ENCODE measurements around the gene SLC22A1.
"Not testable (repeated sequence)": the region's sequence is repeated elsewhere in the genome, so short reads cannot be mapped to it uniquely, and the experiment has no call there.

Gene SLC22A1

DNA sequence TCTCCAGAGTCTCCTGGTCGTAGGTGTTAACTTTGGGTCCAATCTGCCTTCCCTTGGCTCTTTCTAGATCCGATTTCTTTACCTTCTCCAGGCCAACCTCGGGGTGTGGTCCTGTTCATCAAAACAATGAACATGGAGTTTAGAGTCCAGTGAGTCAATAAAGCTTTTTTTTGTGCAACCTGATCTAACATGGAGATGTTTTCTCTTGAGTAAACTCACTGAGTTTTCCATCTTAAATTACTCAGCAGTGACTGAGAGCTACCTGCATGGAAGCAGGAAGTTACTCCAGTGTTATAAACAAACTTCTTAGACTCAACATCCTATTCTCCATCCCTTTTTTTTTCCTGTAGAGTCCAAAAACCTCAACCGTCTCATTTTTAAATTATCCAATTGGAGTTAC is 14.9 kb upstream of the SLC22A1 start:
- no peak overlapping the region for H3K27ac Mint-ChIP-seq
- no peak overlapping the region for H3K4me3 Mint-ChIP-seq
- peaks cover 9% of the 10 kb centered on the region for H3K36me3 Mint-ChIP-seq

DNA sequence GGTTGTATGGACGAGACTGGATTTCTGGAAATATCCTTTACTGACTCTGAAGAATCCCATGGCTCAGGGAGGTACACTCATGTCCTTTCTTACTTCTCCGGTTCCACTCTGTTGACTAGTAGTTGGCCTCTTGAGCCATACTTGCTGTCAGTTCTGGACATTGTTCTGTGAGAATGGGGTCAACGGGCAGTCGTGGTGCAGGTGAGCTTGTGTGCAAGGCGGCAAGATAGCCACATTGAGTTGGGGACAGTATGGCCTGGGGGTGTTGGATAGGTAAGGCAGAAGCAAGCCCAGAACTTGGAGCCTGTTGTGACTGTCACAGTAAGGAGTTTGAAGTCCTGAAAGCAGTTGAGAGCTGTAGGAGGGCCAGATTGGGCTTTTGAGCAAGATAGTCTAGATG is 13.5 kb upstream of the SLC22A1 start:
- Mint-ChIP-seq H3K4me3 (no peak overlapping the region), H3K27ac (no peak overlapping the region), H3K9me3 (no peaks in the 10 kb centered on the region), H3K36me3 (peaks cover 9% of the 10 kb centered on the region), H3K4me1 (peaks cover 11% of the 10 kb centered on the region), H3K27me3 (no peaks in the 10 kb centered on the region)

More for the DNA sequence above, 14.9 kb upstream of the SLC22A1 start:
- H3K27me3 Mint-ChIP-seq = no peaks in the 10 kb centered on the region
- peaks cover 11% of the 10 kb centered on the region for H3K4me1 Mint-ChIP-seq
- no peaks in the 10 kb centered on the region for H3K9me3 Mint-ChIP-seq

DNA sequence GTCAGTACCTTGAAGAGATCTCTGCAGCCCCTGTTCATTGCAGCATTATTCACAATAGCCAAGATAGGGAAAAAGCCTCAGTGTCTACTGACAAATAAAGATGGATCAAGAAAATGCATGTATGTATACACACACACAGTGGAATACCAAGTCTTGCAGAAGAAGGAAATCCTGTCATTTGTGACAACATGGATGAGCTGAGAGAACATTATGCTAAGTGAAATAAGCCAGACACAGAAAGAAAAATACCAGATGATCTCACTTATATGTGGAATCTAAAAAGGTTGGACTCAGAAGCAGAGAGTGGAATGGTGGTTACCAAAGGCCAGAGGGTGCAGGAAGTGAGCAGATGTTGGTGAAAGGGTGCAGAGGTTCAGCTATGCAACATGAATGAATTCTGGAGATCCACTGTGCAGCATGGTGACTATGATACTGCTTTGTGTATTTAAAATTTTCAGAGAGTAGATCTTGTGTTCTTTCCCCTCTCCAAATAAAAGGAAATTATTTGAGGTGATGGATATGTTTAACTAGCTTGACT is 11.0 kb upstream of the SLC22A1 start:
- no peaks in the 10 kb centered on the region for H3K9me3 Mint-ChIP-seq
- no peak overlapping the region for H3K4me3 Mint-ChIP-seq
- H3K27me3 Mint-ChIP-seq = no peaks in the 10 kb centered on the region
- no peak overlapping the region for H3K27ac Mint-ChIP-seq
- H3K36me3 Mint-ChIP-seq = peaks cover under 1% of the 10 kb centered on the region
- peaks cover 11% of the 10 kb centered on the region for H3K4me1 Mint-ChIP-seq

DNA sequence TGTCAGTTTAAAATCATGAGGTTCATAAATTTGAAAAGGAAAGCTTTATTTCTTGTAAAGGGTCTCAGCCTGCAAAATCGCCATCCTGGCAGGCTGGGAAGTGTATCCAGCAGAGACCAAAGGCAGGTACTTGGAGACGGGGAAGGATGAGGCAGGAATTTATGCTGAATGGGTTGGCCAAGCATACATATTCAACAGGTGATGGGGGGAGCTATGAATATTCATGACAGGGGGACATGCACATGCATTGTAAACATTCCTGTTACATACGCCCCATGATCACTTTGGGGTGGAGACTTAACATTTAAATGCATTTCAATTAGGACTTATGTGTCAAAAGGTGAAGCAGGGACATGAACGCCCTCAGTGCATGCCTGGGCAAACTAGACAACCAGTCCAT is 9.8 kb upstream of the SLC22A1 start:
- Mint-ChIP-seq H3K27me3 (no peaks in the 10 kb centered on the region), H3K9me3 (no peaks in the 10 kb centered on the region), H3K4me3 (no peak overlapping the region), H3K36me3 (no peaks in the 10 kb centered on the region), H3K4me1 (peaks cover 11% of the 10 kb centered on the region), H3K27ac (no peak overlapping the region)

DNA sequence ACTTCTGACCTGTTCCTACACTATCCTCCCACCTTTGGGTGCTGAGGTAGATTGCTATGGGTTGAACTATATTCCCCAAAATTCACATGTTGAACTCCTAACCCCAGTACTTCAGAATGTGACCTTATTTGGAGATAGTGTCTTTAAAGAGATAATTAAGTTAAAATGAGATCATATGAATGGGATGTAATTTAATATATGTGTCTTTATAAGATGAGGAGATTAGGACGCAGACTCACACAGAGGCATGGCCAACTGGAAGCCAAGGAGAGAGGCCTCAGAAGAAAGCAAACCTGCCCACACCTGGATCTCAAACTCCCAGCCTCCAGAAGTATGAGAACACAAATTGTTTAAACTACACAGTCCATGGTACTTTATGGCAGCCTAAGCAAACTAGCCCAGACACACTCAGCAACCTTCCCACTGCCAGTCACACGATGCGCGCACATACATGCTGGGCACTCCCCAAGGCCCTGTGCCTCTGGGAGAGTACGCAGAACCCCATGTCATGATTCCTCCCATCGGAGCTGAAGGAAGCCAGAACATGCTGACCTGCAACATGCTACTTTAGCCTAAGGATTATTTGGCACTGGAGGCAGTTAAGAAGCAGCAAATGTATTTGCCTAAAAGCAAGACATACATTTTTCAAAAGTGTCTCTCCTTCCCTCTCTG is 8.9 kb upstream of the SLC22A1 start:
- Mint-ChIP-seq H3K36me3 (no peaks in the 10 kb centered on the region), H3K9me3 (no peaks in the 10 kb centered on the region), H3K27me3 (no peaks in the 10 kb centered on the region), H3K4me1 (peaks cover 11% of the 10 kb centered on the region), H3K4me3 (no peak overlapping the region), H3K27ac (no peak overlapping the region)

GRCh38 chr6:160114536-160114935 is 7.1 kb upstream of the SLC22A1 start:
- not testable (repeated sequence) for H3K27me3 Mint-ChIP-seq, H3K36me3 Mint-ChIP-seq, H3K9me3 Mint-ChIP-seq, H3K4me1 Mint-ChIP-seq, H3K27ac Mint-ChIP-seq, H3K4me3 Mint-ChIP-seq

DNA sequence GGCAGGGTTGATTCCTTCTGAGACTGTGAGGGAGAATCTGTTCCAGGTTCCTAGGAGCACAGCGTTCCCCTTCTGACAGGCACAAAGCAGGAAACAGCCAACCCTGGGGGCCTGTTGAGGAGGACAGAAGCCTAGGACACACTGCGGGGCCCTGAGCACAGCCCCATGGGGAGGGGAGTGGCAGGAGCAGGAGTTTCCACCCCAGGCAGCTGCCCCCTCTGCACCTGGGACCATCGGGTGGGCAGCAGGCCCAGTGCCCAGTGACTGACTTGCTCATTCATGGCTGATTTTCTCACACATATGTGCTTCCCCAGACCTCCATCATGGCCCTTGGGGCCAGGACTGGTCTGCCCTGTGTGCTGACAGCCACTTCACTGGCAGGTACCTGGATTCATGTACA is 6.2 kb upstream of the SLC22A1 start:
- no peaks in the 10 kb centered on the region for H3K36me3 Mint-ChIP-seq
- no peak overlapping the region for H3K27ac Mint-ChIP-seq
- no peaks in the 10 kb centered on the region for H3K4me1 Mint-ChIP-seq
- H3K9me3 Mint-ChIP-seq = no peaks in the 10 kb centered on the region
- no peak overlapping the region for H3K4me3 Mint-ChIP-seq
- no peaks in the 10 kb centered on the region for H3K27me3 Mint-ChIP-seq

GRCh38 chr6:160116411-160116810 is 5.2 kb upstream of the SLC22A1 start:
- Mint-ChIP-seq H3K36me3 (no peaks in the 10 kb centered on the region), H3K4me3 (no peak overlapping the region), H3K27ac (no peak overlapping the region), H3K9me3 (no peaks in the 10 kb centered on the region), H3K4me1 (no peaks in the 10 kb centered on the region), H3K27me3 (no peaks in the 10 kb centered on the region)

DNA sequence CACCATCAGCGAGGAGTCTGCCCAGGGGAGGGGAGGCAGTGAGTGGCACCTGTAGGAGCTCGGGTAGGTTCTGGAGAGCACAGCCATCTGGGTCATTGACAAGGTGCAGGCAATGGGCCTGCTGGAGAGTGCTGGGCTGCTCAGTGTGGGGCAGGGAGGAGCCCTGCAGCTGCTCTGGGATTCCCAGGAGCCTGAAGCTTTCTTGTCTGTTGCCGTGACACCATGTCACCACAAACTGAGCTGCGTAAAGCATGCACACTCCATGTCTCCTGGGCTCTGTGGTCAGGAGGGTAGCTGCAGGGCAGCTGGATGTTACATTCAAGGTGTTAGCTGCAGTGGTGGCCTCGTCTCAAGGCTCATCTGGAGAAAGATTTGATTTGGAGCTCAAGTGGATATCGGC is 4.5 kb upstream of the SLC22A1 start:
- Mint-ChIP-seq H3K4me3 (no peak overlapping the region), H3K36me3 (no peaks in the 10 kb centered on the region), H3K27ac (no peak overlapping the region), H3K9me3 (no peaks in the 10 kb centered on the region), H3K4me1 (no peaks in the 10 kb centered on the region), H3K27me3 (no peaks in the 10 kb centered on the region)

DNA sequence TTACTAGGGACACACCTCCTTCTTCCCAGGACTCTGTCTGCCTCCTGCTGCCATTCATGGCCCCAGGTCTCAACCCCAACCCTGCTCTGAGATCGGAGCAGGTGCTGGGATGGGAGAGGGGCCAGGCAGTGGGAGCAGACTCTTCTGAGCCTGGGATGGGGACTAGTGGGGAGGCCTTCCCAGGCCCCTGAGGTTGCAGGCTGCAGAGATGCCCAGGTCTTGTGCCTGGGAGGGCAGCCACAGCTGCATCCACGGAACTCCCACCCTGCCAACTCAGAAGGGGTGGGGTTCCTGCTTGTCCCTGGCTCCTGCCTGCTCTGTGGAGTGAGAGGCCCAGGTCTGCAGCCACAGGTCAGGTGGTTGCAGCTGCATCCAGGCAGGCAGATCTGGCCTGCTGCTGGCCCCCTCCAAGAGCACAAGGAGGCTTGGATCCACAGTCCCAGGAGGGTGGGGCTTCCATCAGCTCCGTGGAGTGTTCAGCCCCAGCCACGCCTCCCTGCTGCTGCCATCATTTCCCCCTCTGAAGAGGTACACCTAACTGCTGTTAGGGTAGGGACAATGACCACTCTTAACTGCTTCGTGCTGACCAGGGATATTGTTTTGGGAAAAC is 2.9 kb upstream of the SLC22A1 start:
- H3K27me3 Mint-ChIP-seq = no peaks in the 10 kb centered on the region
- H3K4me1 Mint-ChIP-seq = no peaks in the 10 kb centered on the region
- no peaks in the 10 kb centered on the region for H3K36me3 Mint-ChIP-seq
- no peak overlapping the region for H3K27ac Mint-ChIP-seq
- H3K4me3 Mint-ChIP-seq = no peak overlapping the region
- no peaks in the 10 kb centered on the region for H3K9me3 Mint-ChIP-seq

- Mint-ChIP-seq H3K4me1 (no peaks in the 10 kb centered on the region), H3K4me3 (no peak overlapping the region), H3K27me3 (no peaks in the 10 kb centered on the region), H3K9me3 (no peaks in the 10 kb centered on the region), H3K36me3 (no peaks in the 10 kb centered on the region), H3K27ac (no peak overlapping the region)
These were observed 1.5 kb upstream of the SLC22A1 start for GRCh38 chr6:160120087-160120486.

GRCh38 chr6:160121981-160122380 is 366 bp downstream of the SLC22A1 start:
- H3K9me3 Mint-ChIP-seq = no peaks in the 10 kb centered on the region
- no peak overlapping the region for H3K4me3 Mint-ChIP-seq
- no peaks in the 10 kb centered on the region for H3K27me3 Mint-ChIP-seq
- H3K27ac Mint-ChIP-seq = no peak overlapping the region
- no peaks in the 10 kb centered on the region for H3K36me3 Mint-ChIP-seq
- no peaks in the 10 kb centered on the region for H3K4me1 Mint-ChIP-seq

- no peaks in the 10 kb centered on the region for H3K27me3 Mint-ChIP-seq
- no peaks in the 10 kb centered on the region for H3K36me3 Mint-ChIP-seq
- H3K4me3 Mint-ChIP-seq = no peak overlapping the region
- H3K9me3 Mint-ChIP-seq = no peaks in the 10 kb centered on the region
- H3K4me1 Mint-ChIP-seq = no peaks in the 10 kb centered on the region
- H3K27ac Mint-ChIP-seq = no peak overlapping the region
These were observed 1.1 kb downstream of the SLC22A1 start for GRCh38 chr6:160122744-160123143.

- Mint-ChIP-seq H3K4me3 (no peak overlapping the region), H3K4me1 (no peaks in the 10 kb centered on the region), H3K36me3 (no peaks in the 10 kb centered on the region), H3K27me3 (no peaks in the 10 kb centered on the region), H3K27ac (no peak overlapping the region), H3K9me3 (no peaks in the 10 kb centered on the region)
These were observed 2.4 kb downstream of the SLC22A1 start for GRCh38 chr6:160124007-160124406.

DNA sequence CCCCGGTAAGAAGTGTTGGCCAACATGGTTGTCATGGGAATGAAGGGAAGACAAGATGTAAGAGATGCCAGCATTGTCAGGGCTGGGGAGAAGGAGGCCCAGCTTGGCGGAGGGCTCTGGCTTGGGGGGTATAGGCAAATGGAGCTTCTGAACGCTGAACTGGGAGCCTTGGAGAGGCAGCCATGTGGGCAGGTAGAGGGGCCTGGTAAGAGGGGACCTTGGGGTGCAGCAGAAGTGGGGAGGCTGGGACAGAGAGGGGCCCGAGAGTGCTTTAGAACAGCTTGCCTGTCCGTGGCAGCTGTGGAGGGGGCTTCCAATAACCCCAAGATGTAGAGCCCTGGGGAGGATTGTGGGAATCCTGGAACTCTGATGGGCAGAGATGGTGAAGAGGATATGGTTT is 3.0 kb downstream of the SLC22A1 start:
- H3K4me1 Mint-ChIP-seq = no peaks in the 10 kb centered on the region
- no peaks in the 10 kb centered on the region for H3K27me3 Mint-ChIP-seq
- no peak overlapping the region for H3K4me3 Mint-ChIP-seq
- no peaks in the 10 kb centered on the region for H3K9me3 Mint-ChIP-seq
- no peaks in the 10 kb centered on the region for H3K36me3 Mint-ChIP-seq
- H3K27ac Mint-ChIP-seq = peak overlapping the region; percentile 8

GRCh38 chr6:160125105-160125504 is 3.5 kb downstream of the SLC22A1 start:
- not testable (repeated sequence) for H3K4me3 Mint-ChIP-seq, H3K27ac Mint-ChIP-seq, H3K36me3 Mint-ChIP-seq, H3K27me3 Mint-ChIP-seq, H3K4me1 Mint-ChIP-seq, H3K9me3 Mint-ChIP-seq

Data from activated naive CD4-positive, alpha-beta T cell treated with anti-CD3 and anti-CD28 coated beads, Interleukin-2, amount 50 U/mL, for 24 hours (primary cell).